Naive thymus-derived CD4-positive, alpha-beta T cell (primary cell): ENCODE data around the gene NR1I2. TPM values are rescaled to one million over a fixed set of nuclear protein-coding genes. Genes with fewer than 3 reads are reported as not detected.
A peak's percentile ranks its signal among the peaks of the same experiment; 100 is the strongest.

Experiments used
- ATAC-seq: fragments of 150-1000 bp; cut with Tn5 transposase; 2 replicates; pipeline ENCODE4 v1.10.0; 2021; ENCODE audit warnings: mild to moderate bottlenecking, moderate library complexity
- CTCF ChIA-PET: fragments of 350-600 bp; sonication (Branson Sonifier 250); formaldehyde crosslinking; loops from one replicate; lab custom pipeline; 2021; ENCODE audit warnings: antibody characterized with exemption; lab: Charles Lee
- POLR2A ChIA-PET: fragments of 350-600 bp; sonication (Branson Sonifier 250); formaldehyde crosslinking; loops from one replicate; lab custom pipeline; 2021; ENCODE audit warnings: antibody characterized with exemption, inconsistent platforms; lab: Charles Lee
- DNase-seq, 9 donors: peaks; one replicate each; pipeline versions ENCODE4 v3.0.0 to v3.0.0-alpha.2; 2020 to 2022; ENCODE audit warnings: mixed read lengths in 1 of 9
- H3K27ac ChIP-seq: one replicate; pipeline ENCODE4 v1.7.0; 2013; ENCODE audit warnings: mild to moderate bottlenecking, low read depth, low read length, moderate library complexity
- H3K27me3 ChIP-seq, 2 donors: one replicate each; pipeline ENCODE4 v1.7.0; 2013; ENCODE audit warnings: low read length in 2 of 2, mild to moderate bottlenecking in 2 of 2, moderate library complexity in 2 of 2; ENCODE audit not compliant: control insufficient read depth in 2 of 2, insufficient read depth in 2 of 2
- H3K36me3 ChIP-seq, 3 experiments: 1 replicate in 2 of 3; 2 replicates in 1 of 3; pipeline ENCODE4 v1.7.0; 2013; ENCODE audit warnings: low read length in 3 of 3, mild to moderate bottlenecking in 3 of 3, moderate library complexity in 1 of 3; ENCODE audit not compliant: insufficient read depth in 3 of 3, control insufficient read depth in 2 of 3
- H3K4me1 ChIP-seq, 2 donors: one replicate each; pipeline ENCODE4 v1.7.0; 2013; ENCODE audit warnings: low read length in 2 of 2, mild to moderate bottlenecking in 2 of 2, moderate library complexity in 1 of 2; ENCODE audit not compliant: control insufficient read depth in 2 of 2, insufficient read depth in 2 of 2
- H3K4me3 ChIP-seq: 2 replicates; pipeline ENCODE4 v1.7.0; 2013; ENCODE audit warnings: mild to moderate bottlenecking, low read length
- H3K9me3 ChIP-seq, 3 experiments: 1 replicate in 2 of 3; 2 replicates in 1 of 3; pipeline ENCODE4 v1.7.0; 2013; ENCODE audit warnings: low read length in 3 of 3; ENCODE audit not compliant: control insufficient read depth in 2 of 3
- H3K27ac Mint-ChIP-seq, 9 donors: one replicate each; pipeline ENCODE4 v1.8.0; 2020 to 2022; ENCODE audit warnings: mixed read lengths in 9 of 9, mild to moderate bottlenecking in 8 of 9, moderate library complexity in 5 of 9, inconsistent platforms in 2 of 9
- H3K27me3 Mint-ChIP-seq, 5 donors: one replicate each; pipeline ENCODE4 v1.8.0; 2021 to 2022; ENCODE audit warnings: mixed read lengths in 5 of 5, mild to moderate bottlenecking in 1 of 5
- H3K36me3 Mint-ChIP-seq, 5 donors: one replicate each; pipeline ENCODE4 v1.8.0; 2020 to 2022; ENCODE audit warnings: mixed read lengths in 5 of 5, mild to moderate bottlenecking in 3 of 5, inconsistent platforms in 1 of 5
- H3K4me1 Mint-ChIP-seq, 7 donors: one replicate each; pipeline ENCODE4 v1.8.0; 2020 to 2022; ENCODE audit warnings: mixed read lengths in 7 of 7, mild to moderate bottlenecking in 3 of 7, inconsistent platforms in 1 of 7
- H3K4me3 Mint-ChIP-seq, 10 donors: one replicate each; pipeline ENCODE4 v1.8.0; 2020 to 2022; ENCODE audit warnings: mild to moderate bottlenecking in 10 of 10, mixed read lengths in 10 of 10, moderate library complexity in 6 of 10, inconsistent platforms in 2 of 10
- H3K9me3 Mint-ChIP-seq, 11 donors: one replicate each; pipeline ENCODE4 v1.8.0; 2020 to 2022; ENCODE audit warnings: mixed read lengths in 11 of 11, mild to moderate bottlenecking in 4 of 11, inconsistent platforms in 1 of 11, moderate library complexity in 1 of 11
- intact Hi-C, 2 donors: fragments of 100-400 bp; cut with micrococcal nuclease; formaldehyde crosslinking; loops; one replicate each; pipeline ENCODE4 v1.15.1; 2023
- polyA plus RNA-seq, 2 donors: library from polyadenylated mRNA; unstranded; fragments of 300-500 nt; fragmentation: Illumina TruSeq; gene quantifications; one replicate each; pipeline ENCODE4 v1.2.3, GENCODE V29; 2021
- total RNA-seq, 6 experiments: library from RNA in 5 of 6; stranded (reverse) in 5 of 6; gene quantifications; 1 replicate in 5 of 6; 2 replicates in 1 of 6; pipeline ENCODE4 v1.2.3 and lab custom pipeline; 2021 to 2026

The NR1I2 gene
- total and polyA plus RNA-seq, 7 experiments from 2014 or later, result 0.22 to 0.62 (median 0.43) TPM; not detected in 1

DNA sequence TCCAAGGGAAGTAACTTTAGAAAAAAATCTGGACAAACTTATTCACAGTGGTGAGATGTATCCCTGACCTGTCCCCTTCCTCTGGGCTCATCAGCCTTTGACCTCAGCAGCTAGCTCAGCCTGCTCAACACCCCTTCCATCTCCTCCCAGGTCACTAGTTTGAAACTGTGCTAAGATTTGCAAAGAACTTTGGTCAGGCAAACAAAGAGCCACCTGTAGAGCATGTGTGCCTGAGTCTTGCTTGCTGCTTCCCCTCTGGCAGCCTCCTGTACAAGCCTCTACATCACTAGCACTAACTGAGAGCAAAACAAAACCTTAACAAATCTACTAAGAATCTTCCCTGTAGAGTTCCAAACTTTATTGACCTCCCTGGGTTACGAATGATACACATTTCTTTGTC lies 43.9 kb downstream of the NR1I2 start:
- H3K27ac ChIP-seq, result no peak overlapping the region
- DNase-seq (no peak), ATAC-seq (no peak)
- no peaks in the 10 kb centered on the region for H3K27me3 ChIP-seq
- ChIA-PET POLR2A (no interaction called here), CTCF (interaction anchor here (1.8 kb wide), 1 partner anchor 322 kb away, joined by 5 read pairs; no protein-coding TSS in a partner anchor)
- Mint-ChIP-seq H3K27me3 (no peaks in the 10 kb centered on the region), H3K36me3 (peaks cover 0 to 12% (median 5%) of the 10 kb centered on the region in 5 donors), H3K4me1 (peaks cover 3 to 12% (median 5%) of the 10 kb centered on the region in 7 donors), H3K4me3 (no peak overlapping the region), H3K27ac (peak overlapping the region in 3 of 9 donors; percentile 7 to 34 (median 9)), H3K9me3 (no peaks in the 10 kb centered on the region)
- no peak overlapping the region for H3K4me3 ChIP-seq
- no peaks in the 10 kb centered on the region for H3K9me3 ChIP-seq
- H3K4me1 ChIP-seq, result no peaks in the 10 kb centered on the region
- intact Hi-C loops, result no loop called here
- peaks cover 0 to 12% (median 6%) of the 10 kb centered on the region in 3 experiments for H3K36me3 ChIP-seq

DNA sequence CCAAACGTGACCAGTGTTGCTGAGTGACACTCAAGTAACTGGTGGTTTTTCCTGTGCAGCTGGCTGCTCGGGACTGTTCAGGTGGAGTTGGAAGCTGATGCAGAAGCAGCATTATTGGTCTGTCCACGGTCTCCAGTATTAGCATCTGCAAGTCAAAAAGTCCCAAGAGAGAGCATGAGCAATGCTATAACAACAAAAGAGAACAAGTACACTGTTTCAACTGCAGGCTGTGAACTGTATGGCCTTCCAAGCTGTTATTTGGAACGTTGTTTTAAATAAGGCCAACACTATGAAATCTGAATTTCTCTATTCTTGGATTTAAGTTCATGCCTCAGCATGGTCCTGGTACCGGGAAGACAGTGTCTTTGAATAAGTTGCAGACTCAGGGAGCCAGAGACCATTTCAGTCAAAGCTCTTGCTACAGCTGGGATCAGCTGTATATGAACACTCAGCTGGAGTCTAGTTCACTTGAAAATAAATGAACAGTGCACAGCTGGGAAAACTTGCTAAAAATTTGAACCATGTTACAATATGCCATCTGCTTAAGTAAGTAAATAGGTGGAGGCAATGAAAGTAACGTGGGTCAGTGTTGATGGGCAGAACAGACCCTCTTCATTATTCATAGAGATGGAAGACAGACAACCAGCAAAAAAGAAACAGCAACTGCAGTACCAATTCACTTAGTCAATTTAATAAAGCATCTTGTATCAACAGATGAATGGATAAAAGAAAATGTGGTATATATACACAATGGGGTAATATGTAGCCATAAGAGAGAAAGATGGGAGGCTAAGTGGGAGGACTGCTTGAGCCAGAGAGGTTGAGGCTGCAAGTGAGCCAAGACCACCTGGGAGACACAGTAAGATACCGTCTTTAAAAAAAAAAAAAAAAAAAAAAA lies 45.1 kb downstream of the NR1I2 start:
- no peaks in the 10 kb centered on the region for H3K27me3 Mint-ChIP-seq
- Histone ChIP-seq H3K36me3 (peaks cover 0 to 12% (median 6%) of the 10 kb centered on the region in 3 experiments), H3K4me1 (no peaks in the 10 kb centered on the region), H3K27me3 (no peaks in the 10 kb centered on the region), H3K27ac (no peak overlapping the region), H3K9me3 (no peaks in the 10 kb centered on the region), H3K4me3 (no peak overlapping the region)
- POLR2A ChIA-PET, result interaction anchor here (0.7 kb wide), 1 partner anchor 12 kb away, joined by 3 read pairs; no protein-coding TSS in a partner anchor
- no peak overlapping the region for H3K4me3 Mint-ChIP-seq
- ATAC-seq, result no peak
- CTCF ChIA-PET, result no interaction called here
- intact Hi-C loops, result no loop called here
- H3K4me1 Mint-ChIP-seq, result peaks cover 0 to 18% (median 7%) of the 10 kb centered on the region in 7 donors
- no peaks in the 10 kb centered on the region for H3K9me3 Mint-ChIP-seq
- peaks cover 0 to 14% (median 5%) of the 10 kb centered on the region in 5 donors for H3K36me3 Mint-ChIP-seq
- H3K27ac Mint-ChIP-seq, result peak overlapping the region in 3 of 9 donors; percentile 39 to 50 (median 41)
- no peak for DNase-seq

DNA sequence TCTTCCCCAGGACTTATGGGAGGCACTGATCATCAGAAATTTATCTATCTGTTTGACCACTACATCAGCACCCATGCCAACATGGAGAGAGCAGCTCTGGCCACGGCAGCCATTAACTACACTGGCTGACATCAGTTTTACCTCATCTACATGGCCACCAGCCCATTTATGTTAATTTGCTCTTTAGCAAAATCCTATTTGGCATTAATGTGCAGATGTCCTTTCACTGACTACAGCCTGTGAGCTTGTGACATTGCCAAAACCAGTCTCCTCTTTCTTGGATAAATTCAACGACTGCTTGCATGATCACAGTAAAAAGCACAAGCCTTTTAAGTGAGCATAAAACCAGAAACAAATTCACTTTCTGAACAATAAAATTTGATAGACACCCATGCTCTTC lies 47.5 kb downstream of the NR1I2 start:
- H3K4me3 Mint-ChIP-seq, result no peak overlapping the region
- no peaks in the 10 kb centered on the region for H3K9me3 ChIP-seq
- peaks cover 0 to 19% (median 13%) of the 10 kb centered on the region in 7 donors for H3K4me1 Mint-ChIP-seq
- H3K4me3 ChIP-seq, result no peak overlapping the region
- ChIA-PET CTCF (no interaction called here), POLR2A (no interaction called here)
- DNase-seq (no peak), ATAC-seq (no peak)
- no peaks in the 10 kb centered on the region for H3K4me1 ChIP-seq
- H3K27me3 Mint-ChIP-seq, result no peaks in the 10 kb centered on the region
- no peaks in the 10 kb centered on the region for H3K27me3 ChIP-seq
- intact Hi-C loops, result no loop called here
- H3K27ac ChIP-seq, result no peak overlapping the region
- peaks cover 5 to 24% (median 5%) of the 10 kb centered on the region in 5 donors for H3K36me3 Mint-ChIP-seq
- no peak overlapping the region for H3K27ac Mint-ChIP-seq
- H3K36me3 ChIP-seq, result peaks cover 0 to 12% (median 6%) of the 10 kb centered on the region in 3 experiments
- no peaks in the 10 kb centered on the region for H3K9me3 Mint-ChIP-seq

GRCh38 chr3:119831022-119831421 lies 49.1 kb downstream of the NR1I2 start:
- CTCF ChIA-PET, result interaction anchor here (0.6 to 1.2 kb wide), 2 partner anchors 316 to 318 kb away, joined by 3 to 4 read pairs; no protein-coding TSS in a partner anchor
- no peaks in the 10 kb centered on the region for H3K27me3 ChIP-seq
- H3K36me3 ChIP-seq, result peaks cover 0 to 8% (median under 1%) of the 10 kb centered on the region in 3 experiments
- intact Hi-C loops, result no loop called here
- H3K4me3 ChIP-seq, result no peak overlapping the region
- H3K4me3 Mint-ChIP-seq, result no peak overlapping the region
- ATAC-seq, result no peak
- H3K27ac ChIP-seq, result no peak overlapping the region
- no peaks in the 10 kb centered on the region for H3K9me3 Mint-ChIP-seq
- no peaks in the 10 kb centered on the region for H3K27me3 Mint-ChIP-seq
- peaks cover 4 to 21% (median 7%) of the 10 kb centered on the region in 5 donors for H3K36me3 Mint-ChIP-seq
- peaks cover 4 to 29% (median 18%) of the 10 kb centered on the region in 7 donors for H3K4me1 Mint-ChIP-seq
- POLR2A ChIA-PET, result no interaction called here
- no peaks in the 10 kb centered on the region for H3K4me1 ChIP-seq
- no peaks in the 10 kb centered on the region for H3K9me3 ChIP-seq
- H3K27ac Mint-ChIP-seq, result peak overlapping the region in 2 of 9 donors; percentile 32 to 44
- DNase-seq, result no peak

GRCh38 chr3:119831941-119832371 lies 50.1 kb downstream of the NR1I2 start:
- intact Hi-C loops, result no loop called here
- CTCF ChIA-PET, result interaction anchor here (0.6 kb wide), 1 partner anchor 317 kb away, joined by 4 read pairs; no protein-coding TSS in a partner anchor
- Histone ChIP-seq H3K27ac (no peak overlapping the region), H3K4me3 (no peak overlapping the region), H3K27me3 (no peaks in the 10 kb centered on the region), H3K9me3 (no peaks in the 10 kb centered on the region), H3K4me1 (no peaks in the 10 kb centered on the region), H3K36me3 (peaks cover 0 to 2% (median 0%) of the 10 kb centered on the region in 3 experiments)
- no peaks in the 10 kb centered on the region for H3K27me3 Mint-ChIP-seq
- POLR2A ChIA-PET, result interaction anchor here (0.7 kb wide), 1 partner anchor 264 kb away, joined by 3 read pairs; no protein-coding TSS in a partner anchor
- H3K4me1 Mint-ChIP-seq, result peaks cover 4 to 35% (median 20%) of the 10 kb centered on the region in 7 donors
- peaks cover 2 to 24% (median 8%) of the 10 kb centered on the region in 5 donors for H3K36me3 Mint-ChIP-seq
- no peaks in the 10 kb centered on the region for H3K9me3 Mint-ChIP-seq
- DNase-seq (no peak), ATAC-seq (no peak)
- H3K27ac Mint-ChIP-seq, result peak overlapping the region in 4 of 9 donors; percentile 12 to 59 (median 41)
- no peak overlapping the region for H3K4me3 Mint-ChIP-seq

- CTCF ChIA-PET, result interaction anchor here (0.6 kb wide), 1 partner anchor 23 kb away, joined by 3 read pairs; no protein-coding TSS in a partner anchor
- peaks cover 4 to 35% (median 18%) of the 10 kb centered on the region in 7 donors for H3K4me1 Mint-ChIP-seq
- no peaks in the 10 kb centered on the region for H3K9me3 ChIP-seq
- no peak for ATAC-seq
- POLR2A ChIA-PET, result no interaction called here
- no peaks in the 10 kb centered on the region for H3K4me1 ChIP-seq
- intact Hi-C loops, result no loop called here
- H3K36me3 ChIP-seq, result no peaks in the 10 kb centered on the region
- H3K4me3 Mint-ChIP-seq, result no peak overlapping the region
- H3K27me3 ChIP-seq, result no peaks in the 10 kb centered on the region
- no peaks in the 10 kb centered on the region for H3K27me3 Mint-ChIP-seq
- no peak for DNase-seq
- H3K36me3 Mint-ChIP-seq, result peaks cover 0 to 29% (median 12%) of the 10 kb centered on the region in 5 donors
- H3K27ac Mint-ChIP-seq, result peak overlapping the region in 2 of 9 donors; percentile 6 to 7
- H3K27ac ChIP-seq, result no peak overlapping the region
- no peaks in the 10 kb centered on the region for H3K9me3 Mint-ChIP-seq
- H3K4me3 ChIP-seq, result no peak overlapping the region
Observed at GRCh38 chr3:119834754-119835370, 53.0 kb downstream of the NR1I2 start.
